HG02623 (cell line): ENCODE results near the gene PHACTR3.

Experiments
- ATAC-seq: cut with Tn5 transposase; IDR thresholded peaks from one replicate; pipeline ENCODE4 v1.9.1; 2021; ENCODE audit warnings: moderate library complexity; ENCODE audit not compliant: unreplicated experiment

Gene PHACTR3

GRCh38 chr20:59785986-59786795, 181.9 kb downstream of the PHACTR3 start:
- ATAC-seq, result no peak

- no peak for ATAC-seq
Measured at GRCh38 chr20:59786801-59787537, 182.6 kb downstream of the PHACTR3 start.

DNA sequence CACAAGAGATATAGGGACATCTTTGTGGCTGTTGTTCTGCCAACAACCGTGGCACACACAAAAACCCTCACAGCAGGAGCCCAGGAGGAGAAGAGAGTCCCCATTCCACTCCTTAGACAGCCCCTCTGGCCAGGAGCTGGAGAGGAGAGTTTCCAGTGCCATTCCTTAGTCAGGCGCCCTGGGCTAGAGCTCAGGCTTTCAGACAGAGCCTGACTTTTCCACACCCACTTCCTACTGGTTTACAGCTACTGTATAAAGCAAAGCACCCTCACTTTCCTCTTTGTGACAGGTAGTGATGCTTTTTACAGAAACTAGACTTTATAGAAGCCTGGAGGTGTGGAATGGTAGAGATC, 183.2 kb downstream of the PHACTR3 start:
- ATAC-seq, result no peak

GRCh38 chr20:59788196-59788735, 183.9 kb downstream of the PHACTR3 start:
- no peak for ATAC-seq

DNA sequence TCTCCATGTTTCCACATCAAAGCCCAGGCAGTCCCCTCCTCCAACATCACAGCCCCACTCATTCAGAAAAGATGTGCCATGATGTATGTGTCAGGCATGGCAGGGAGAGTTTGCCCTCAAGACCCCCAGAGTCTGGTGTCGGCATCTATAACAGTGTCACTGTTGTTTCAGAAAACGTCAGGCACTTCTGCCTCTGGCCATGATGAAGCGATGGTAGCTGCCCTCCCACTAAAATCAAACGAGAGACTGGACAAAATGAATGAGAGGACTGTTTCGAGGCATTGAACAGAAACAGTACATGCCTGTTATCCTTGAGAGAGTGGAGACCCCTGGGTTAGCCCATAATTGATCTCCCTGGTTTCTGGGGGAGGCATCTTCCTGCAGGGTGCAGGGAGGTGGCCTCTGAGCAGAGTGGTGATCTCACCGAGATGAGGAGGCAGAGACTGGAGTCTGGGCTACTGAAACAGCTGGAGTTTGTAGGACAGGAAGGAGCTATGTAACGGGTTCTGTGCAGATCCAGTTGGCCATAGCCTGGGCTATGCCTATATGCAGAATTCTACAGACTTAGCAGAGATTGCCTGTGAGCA, 184.6 kb downstream of the PHACTR3 start:
- no peak for ATAC-seq

GRCh38 chr20:59789686-59790085, 185.3 kb downstream of the PHACTR3 start:
- ATAC-seq, result no peak

GRCh38 chr20:59790346-59790745, 186.0 kb downstream of the PHACTR3 start:
- no peak for ATAC-seq

GRCh38 chr20:59792300-59792699, 188.0 kb downstream of the PHACTR3 start:
- no peak for ATAC-seq

DNA sequence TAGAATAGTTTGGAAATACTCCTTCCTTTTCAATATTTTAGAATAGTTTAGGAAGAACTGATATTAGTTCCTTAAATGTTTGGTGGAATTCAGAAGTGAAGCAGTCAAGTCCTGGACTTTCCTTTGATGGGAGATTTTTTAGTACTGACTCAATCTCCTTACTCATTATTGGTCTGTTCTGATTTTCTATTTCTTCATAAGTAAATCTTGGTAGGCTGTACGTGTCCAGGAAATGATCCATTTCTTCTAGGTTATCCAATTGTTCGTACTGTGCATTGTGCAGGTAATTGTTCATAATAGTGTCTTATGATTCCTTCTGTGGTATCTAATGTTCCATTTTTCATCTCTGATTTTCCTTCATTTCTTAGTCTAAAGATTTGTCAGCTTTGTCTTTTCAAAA, 190.2 kb downstream of the PHACTR3 start:
- ATAC-seq, result no peak

DNA sequence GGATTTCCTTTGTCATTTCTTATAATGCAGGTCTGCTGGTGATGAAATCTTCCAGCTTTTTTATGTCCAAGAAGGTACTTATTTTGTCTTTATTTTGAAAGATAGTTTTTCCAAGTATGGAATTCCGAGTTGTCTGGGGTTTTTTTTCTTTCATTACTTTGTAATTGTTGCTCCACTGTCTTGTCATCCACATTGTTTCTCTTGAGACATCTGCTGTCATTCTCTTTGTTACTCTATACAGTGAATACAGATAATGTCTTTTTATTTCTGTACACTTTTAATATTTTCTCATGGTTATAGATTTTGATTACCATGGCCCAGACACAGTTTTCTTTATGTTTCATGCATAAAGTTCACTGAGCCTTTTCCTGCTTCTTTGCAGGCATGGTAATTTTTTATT, 196.0 kb downstream of the PHACTR3 start:
- ATAC-seq, result no peak

GRCh38 chr20:59802018-59802417, 197.7 kb downstream of the PHACTR3 start:
- no peak for ATAC-seq

GRCh38 chr20:59802471-59803221, 198.3 kb downstream of the PHACTR3 start:
- no peak for ATAC-seq

DNA sequence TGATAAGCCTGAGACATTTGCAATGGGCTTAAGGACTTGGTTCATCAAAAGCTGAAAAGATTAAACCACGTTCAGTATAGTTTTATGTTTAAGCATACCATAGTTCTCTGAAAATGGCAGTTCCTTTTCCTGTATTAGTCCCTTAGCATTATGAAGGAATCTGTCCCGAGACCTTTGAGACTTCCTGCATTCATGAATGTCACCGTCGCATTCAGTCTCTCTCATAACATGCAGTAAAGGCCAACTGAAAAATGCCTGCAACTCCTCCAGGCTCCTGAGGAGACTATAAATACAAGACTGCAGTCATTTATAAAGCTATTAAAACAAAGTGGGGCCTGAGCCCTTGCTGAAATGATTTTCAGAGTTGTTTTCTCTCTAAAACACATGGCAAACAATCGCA, 200.0 kb downstream of the PHACTR3 start:
- ATAC-seq, result no peak

DNA sequence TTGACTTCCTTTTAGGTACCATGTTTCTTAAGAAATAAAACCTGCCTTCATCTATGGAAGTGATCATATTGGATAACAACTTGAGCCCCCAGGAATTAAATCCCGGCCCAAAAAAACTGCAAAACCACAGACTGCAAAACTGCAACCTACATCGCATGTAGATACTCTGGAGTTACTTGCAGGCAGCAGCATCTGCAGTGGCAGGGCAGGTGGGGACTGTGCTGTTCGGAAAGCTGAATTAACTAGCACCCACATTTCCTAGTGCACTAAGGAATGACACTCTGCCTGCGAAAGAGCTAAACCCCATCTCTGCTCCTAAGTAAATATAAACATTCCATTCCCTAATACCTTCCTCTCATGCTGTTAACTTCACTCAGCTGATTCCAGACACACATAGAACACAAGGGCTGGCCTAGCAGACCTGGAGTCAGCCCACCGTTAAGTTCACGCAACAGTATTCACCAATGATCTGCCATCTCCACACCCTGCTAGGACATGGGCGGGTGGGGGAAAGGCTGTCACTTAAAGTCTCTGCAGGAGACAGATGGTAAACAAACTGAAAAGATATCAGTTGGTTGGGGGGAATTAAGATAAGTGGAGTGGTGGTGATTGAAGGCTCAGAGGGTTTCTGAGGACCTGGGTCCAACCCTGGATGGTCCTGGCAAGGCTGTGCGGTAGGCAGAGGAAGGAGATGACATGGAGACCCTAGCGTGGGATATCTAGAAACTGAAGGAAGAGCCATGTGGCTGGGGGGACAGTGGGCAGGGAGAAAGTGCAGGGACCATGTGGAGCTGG, 200.7 kb downstream of the PHACTR3 start:
- no peak for ATAC-seq

GRCh38 chr20:59805786-59806577, 201.6 kb downstream of the PHACTR3 start:
- ATAC-seq, result no peak

GRCh38 chr20:59806578-59806975, 202.2 kb downstream of the PHACTR3 start:
- ATAC-seq, result no peak

- ATAC-seq, result no peak
Measured at GRCh38 chr20:59807909-59808728, 203.8 kb downstream of the PHACTR3 start.

DNA sequence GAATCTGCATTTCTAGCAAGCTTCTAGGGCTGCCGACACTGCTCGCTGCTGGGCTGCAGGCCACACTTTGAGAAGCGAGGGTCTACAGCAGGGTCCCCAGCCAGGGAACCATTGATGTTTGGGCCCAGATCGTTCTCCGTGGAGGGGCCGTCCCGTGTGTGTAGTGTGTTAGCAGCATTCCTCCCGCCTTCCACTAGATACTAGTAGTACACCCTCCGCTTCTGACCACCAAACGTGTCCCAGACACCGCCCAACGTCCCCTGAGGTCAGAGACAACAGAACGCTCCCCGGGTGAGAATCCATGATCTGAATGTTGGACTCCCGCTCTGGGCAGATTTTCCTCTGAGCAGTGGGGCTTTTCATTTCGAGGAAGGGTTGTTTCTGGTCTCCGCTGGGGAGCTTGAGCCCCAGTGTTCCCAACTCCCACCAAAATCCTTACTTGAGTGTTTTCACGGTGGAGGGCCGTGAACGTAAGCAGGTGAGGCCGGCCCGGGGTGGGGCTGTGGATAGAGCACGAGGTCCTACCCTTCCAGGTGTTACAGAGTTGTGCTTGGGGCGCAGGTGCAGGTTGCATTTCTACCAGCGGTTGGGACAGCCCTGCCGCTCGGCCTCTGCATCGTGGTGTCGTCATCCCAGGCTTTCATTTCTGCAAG, 204.5 kb downstream of the PHACTR3 start:
- no peak for ATAC-seq
